Nephron (organoid): ENCODE measurements around the gene NRCAM.

ENCODE experiments used
- H3K27ac Mint-ChIP-seq, 3 experiments: 2 replicates each; pipeline ENCODE4 v1.8.0; 2020; ENCODE audit warnings: mixed read lengths in 3 of 3, mild to moderate bottlenecking in 2 of 3, moderate library complexity in 1 of 3
- H3K27me3 Mint-ChIP-seq: 2 replicates; pipeline ENCODE4 v1.8.0; 2021; ENCODE audit warnings: low read depth, mild to moderate bottlenecking, moderate library complexity, mixed read lengths
- H3K36me3 Mint-ChIP-seq: 2 replicates; pipeline ENCODE4 v1.8.0; 2020; ENCODE audit warnings: low read depth, mixed read lengths
- H3K4me1 Mint-ChIP-seq: 2 replicates; pipeline ENCODE4 v1.8.0; 2020; ENCODE audit warnings: mixed read lengths
- H3K4me3 Mint-ChIP-seq, 3 experiments: 2 replicates each; pipeline ENCODE4 v1.8.0; 2020; ENCODE audit warnings: mild to moderate bottlenecking in 3 of 3, mixed read lengths in 3 of 3, moderate library complexity in 2 of 3
- H3K9me3 Mint-ChIP-seq: 2 replicates; pipeline ENCODE4 v1.8.0; 2020; ENCODE audit warnings: mixed read lengths
- CTCF ChIP-seq, 3 experiments: fragments of 200-600 bp; sonication (generic); IDR thresholded peaks; one replicate each; pipeline ENCODE4 v1.5.0; 2021; ENCODE audit warnings: antibody characterized with exemption in 3 of 3; ENCODE audit not compliant: unreplicated experiment in 3 of 3

Gene NRCAM

GRCh38 chr7:108415821-108416536 lies 40.3 kb downstream of the NRCAM start:
- no peaks in the 10 kb centered on the region for H3K36me3 Mint-ChIP-seq
- H3K9me3 Mint-ChIP-seq = peaks cover 2% of the 10 kb centered on the region
- H3K4me1 Mint-ChIP-seq = peaks cover 24% of the 10 kb centered on the region
- no peak for TF ChIP-seq CTCF (IDR thresholded peaks at IDR 0.05; ENCODE audit: unreplicated experiment in 3 of 3)
- no peak overlapping the region for H3K4me3 Mint-ChIP-seq
- peak overlapping the region in 2 of 3 experiments; percentile 0 to 1 for H3K27ac Mint-ChIP-seq
- H3K27me3 Mint-ChIP-seq = no peaks in the 10 kb centered on the region

GRCh38 chr7:108415084-108415483 lies 41.2 kb downstream of the NRCAM start:
- Mint-ChIP-seq H3K27me3 (no peaks in the 10 kb centered on the region), H3K27ac (no peak overlapping the region), H3K9me3 (peaks cover 2% of the 10 kb centered on the region), H3K36me3 (no peaks in the 10 kb centered on the region), H3K4me3 (no peak overlapping the region), H3K4me1 (peaks cover 24% of the 10 kb centered on the region)
- no peak for TF ChIP-seq CTCF (IDR thresholded peaks at IDR 0.05; ENCODE audit: unreplicated experiment in 3 of 3)

DNA sequence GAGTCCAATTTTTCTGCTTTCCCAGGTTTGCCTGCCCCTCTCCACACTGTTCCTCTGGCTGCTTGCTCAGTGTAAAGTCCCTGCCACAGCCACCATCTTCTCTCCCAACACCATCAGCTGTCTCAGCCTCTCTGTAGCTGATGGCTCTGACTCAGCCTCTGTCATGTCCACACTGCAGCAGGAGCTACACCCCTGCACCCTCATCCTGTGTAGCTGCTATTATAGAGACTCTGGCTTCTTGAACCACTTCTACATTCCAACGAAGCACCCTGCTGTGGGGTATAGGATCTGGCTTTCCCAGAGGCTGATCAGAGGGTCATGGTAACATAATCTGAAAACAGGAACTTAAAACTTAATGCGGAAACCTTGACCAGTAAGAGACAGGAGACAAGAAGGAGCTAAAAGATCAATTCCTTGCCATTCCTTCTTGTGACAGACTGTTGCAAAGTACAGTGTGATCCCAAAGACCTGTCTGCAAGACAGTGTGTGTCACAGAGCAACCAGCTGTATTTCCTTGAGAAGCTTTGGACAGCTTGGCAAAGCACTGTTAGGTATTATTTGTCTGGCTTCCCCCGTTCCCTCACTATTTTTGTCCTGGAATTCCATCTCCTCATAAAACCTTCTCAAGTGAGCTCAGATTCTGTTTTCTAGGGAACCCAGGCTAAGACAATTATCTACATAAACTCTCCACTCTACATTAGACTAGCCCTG lies 42.3 kb downstream of the NRCAM start:
- Mint-ChIP-seq H3K27ac (peak overlapping the region; percentile 5 to 26 (median 11)), H3K4me3 (peak overlapping the region in 1 of 3 experiments; percentile 35), H3K36me3 (no peaks in the 10 kb centered on the region), H3K4me1 (peaks cover 28% of the 10 kb centered on the region), H3K27me3 (no peaks in the 10 kb centered on the region), H3K9me3 (peaks cover 2% of the 10 kb centered on the region)
- TF ChIP-seq CTCF (IDR thresholded peaks at IDR 0.05; ENCODE audit: unreplicated experiment in 3 of 3) = no peak

DNA sequence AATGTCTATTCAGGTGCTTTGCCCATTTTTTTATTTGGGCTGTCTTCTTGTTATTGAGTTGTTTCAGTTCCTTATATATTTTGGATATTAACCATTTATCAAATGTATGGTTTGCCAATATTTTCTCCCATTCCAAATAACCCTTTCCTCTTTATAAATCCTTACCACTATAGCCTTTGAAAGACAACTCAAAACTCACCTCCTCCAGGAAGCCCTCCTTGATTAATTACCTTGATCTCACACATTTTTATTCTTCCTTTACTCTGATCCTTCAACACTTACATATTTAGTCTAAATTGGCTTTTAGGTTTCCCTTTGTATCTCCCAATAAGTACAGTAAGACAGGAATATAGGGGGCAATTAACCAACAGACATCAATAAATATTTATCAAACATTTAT lies 42.9 kb downstream of the NRCAM start:
- Mint-ChIP-seq H3K27me3 (no peaks in the 10 kb centered on the region), H3K27ac (no peak overlapping the region), H3K4me1 (peaks cover 33% of the 10 kb centered on the region), H3K9me3 (peaks cover 2% of the 10 kb centered on the region), H3K4me3 (no peak overlapping the region), H3K36me3 (no peaks in the 10 kb centered on the region)
- TF ChIP-seq CTCF (IDR thresholded peaks at IDR 0.05; ENCODE audit: unreplicated experiment in 3 of 3) = no peak

DNA sequence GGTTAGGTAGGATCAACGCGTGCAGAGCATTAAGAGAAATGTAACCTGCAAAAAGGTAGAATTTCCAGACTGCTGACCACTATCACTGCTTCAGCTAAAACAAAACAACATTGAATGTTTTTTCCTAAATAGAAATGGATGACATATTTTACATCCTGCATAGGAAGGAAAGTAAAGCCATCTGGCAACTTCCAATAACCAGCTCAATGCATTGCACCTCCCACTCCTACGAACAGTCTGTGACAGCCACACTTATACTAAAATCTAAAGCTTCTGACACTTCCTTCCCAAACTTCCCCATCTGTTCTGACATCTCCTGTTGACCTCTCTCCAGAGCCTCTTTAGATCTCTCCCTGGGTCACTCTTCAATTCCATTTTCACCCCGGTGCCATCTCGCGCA lies 47.1 kb downstream of the NRCAM start:
- peaks cover 28% of the 10 kb centered on the region for H3K4me1 Mint-ChIP-seq
- H3K36me3 Mint-ChIP-seq = no peaks in the 10 kb centered on the region
- no peak overlapping the region for H3K4me3 Mint-ChIP-seq
- H3K27me3 Mint-ChIP-seq = no peaks in the 10 kb centered on the region
- H3K9me3 Mint-ChIP-seq = peaks cover 2% of the 10 kb centered on the region
- no peak overlapping the region for H3K27ac Mint-ChIP-seq
- no peak for TF ChIP-seq CTCF (IDR thresholded peaks at IDR 0.05; ENCODE audit: unreplicated experiment in 3 of 3)
